Endothelial cell of umbilical vein (primary cell): ENCODE data around the gene HES3. TPM values are rescaled to one million over a fixed set of nuclear protein-coding genes. Genes with fewer than 3 reads are reported as not detected.

ENCODE experiments used
- BruUV-seq: library from RNA; stranded (reverse); fragments of 400-500 nt; replicated peaks from 2 replicates; lab custom pipeline; 2021; lab: Mats Ljungman, UMichigan
- CTCF ChIA-PET: fragments of 300-600, 350-600 bp; sonication (Branson Sonifier 250); formaldehyde crosslinking; loops from one replicate; lab custom pipeline; 2021; ENCODE audit warnings: antibody characterized with exemption, inconsistent platforms; lab: Charles Lee
- POLR2A ChIA-PET: fragments of 300-600, 350-600 bp; sonication (Branson Sonifier 250); formaldehyde crosslinking; loops from one replicate; lab custom pipeline; 2021; ENCODE audit warnings: antibody characterized with exemption, inconsistent platforms; lab: Charles Lee
- DNase-seq: peaks from one replicate; pipeline ENCODE4 v3.0.0-alpha.2; 2011; ENCODE audit warnings: low read depth, low spot score
- FAIRE-seq: peaks from 2 replicates; lab custom pipeline; 2011; peaks lifted over from hg19 to GRCh38; lab: Jason Lieb, UNC
- H2AFZ ChIP-seq: 2 replicates; pipeline ENCODE4 v1.6.0; 2012; ENCODE audit warnings: low read depth, low read length, control low read depth, inconsistent platforms
- H3K27ac ChIP-seq: 2 replicates; pipeline ENCODE4 v1.5.1; 2011; ENCODE audit warnings: low read depth, mild to moderate bottlenecking, control low read depth, low read length, moderate library complexity; ENCODE audit not compliant: insufficient read depth
- H3K27me3 ChIP-seq, 2 experiments: 2 replicates each; pipeline versions ENCODE4 v1.6.0 to v1.6.1; 2011; ENCODE audit warnings: low read length in 2 of 2, mixed read lengths in 1 of 2; ENCODE audit not compliant: control insufficient read depth in 2 of 2, insufficient read depth in 2 of 2
- H3K36me3 ChIP-seq, 2 experiments: 2 replicates in 1 of 2; 3 replicates in 1 of 2; pipeline ENCODE4 v1.5.1; 2011; ENCODE audit warnings: low read length in 2 of 2, mild to moderate bottlenecking in 1 of 2, moderate library complexity in 1 of 2; ENCODE audit not compliant: control insufficient read depth in 2 of 2, insufficient read depth in 2 of 2; ENCODE audit errors: extremely low read depth in 1 of 2
- H3K4me1 ChIP-seq: 3 replicates; pipeline ENCODE4 v1.5.1; 2011; ENCODE audit warnings: mild to moderate bottlenecking, low read length; ENCODE audit not compliant: control insufficient read depth, insufficient read depth; ENCODE audit errors: extremely low read depth
- H3K4me2 ChIP-seq: 2 replicates; pipeline ENCODE4 v1.6.1; 2011; ENCODE audit warnings: low read length, control low read depth, mixed read lengths; ENCODE audit not compliant: insufficient read depth
- H3K4me3 ChIP-seq, 3 experiments: fragments of 200-600 bp in 1 of 3; sonication (generic), shearing (Covaris generic) in 1 of 3; replicated peaks in 1 of 3; 2 replicates each; pipeline ENCODE4 v1.5.1; 2011 to 2016; ENCODE audit warnings: control low read depth in 3 of 3, low read length in 3 of 3, mild to moderate bottlenecking in 2 of 3, inconsistent platforms in 1 of 3, low read depth in 1 of 3, moderate library complexity in 1 of 3; ENCODE audit not compliant: insufficient read depth in 1 of 3
- H3K79me2 ChIP-seq: 2 replicates; pipeline ENCODE4 v1.6.0; 2012; ENCODE audit warnings: low read length, inconsistent platforms; ENCODE audit not compliant: control insufficient read depth, insufficient read depth
- H3K9ac ChIP-seq: replicated peaks from 2 replicates; pipeline ENCODE3; 2011; ENCODE audit warnings: low read length, control low read depth; ENCODE audit not compliant: insufficient read depth; ENCODE audit errors: extremely low read depth
- H3K9me1 ChIP-seq: replicated peaks from 3 replicates; pipeline ENCODE4 v1.6.0; 2011; ENCODE audit warnings: mild to moderate bottlenecking, low read length; ENCODE audit not compliant: control insufficient read depth, insufficient read depth; ENCODE audit errors: extremely low read depth
- H3K9me3 ChIP-seq: replicated peaks from 2 replicates; pipeline ENCODE4 v1.5.1; 2012; ENCODE audit warnings: low read length, inconsistent platforms; ENCODE audit not compliant: control insufficient read depth, insufficient read depth
- H4K20me1 ChIP-seq: replicated peaks from 2 replicates; pipeline ENCODE3; 2011; ENCODE audit warnings: mild to moderate bottlenecking, low read length; ENCODE audit not compliant: control insufficient read depth, insufficient read depth; ENCODE audit errors: extremely low read depth
- EZH2 ChIP-seq: IDR thresholded peaks from 2 replicates; pipeline ENCODE4 v1.6.1; 2012; ENCODE audit warnings: borderline replicate concordance, low read depth, mild to moderate bottlenecking, moderate library complexity, low read length, inconsistent platforms; ENCODE audit not compliant: severe bottlenecking
- FOS ChIP-seq: IDR thresholded peaks from 2 replicates; pipeline ENCODE4 v1.6.1; 2011; ENCODE audit warnings: mild to moderate bottlenecking, low read length, moderate library complexity, borderline replicate concordance; ENCODE audit not compliant: insufficient read depth
- GATA2 ChIP-seq: IDR thresholded peaks from 2 replicates; pipeline ENCODE4 v1.7.0; 2011; ENCODE audit warnings: low read depth, mild to moderate bottlenecking, moderate library complexity, mixed read lengths, low read length; ENCODE audit not compliant: insufficient read length, insufficient read depth
- JUN ChIP-seq: IDR thresholded peaks from 2 replicates; pipeline ENCODE4 v1.6.1; 2011; ENCODE audit warnings: borderline replicate concordance, low read depth; ENCODE audit not compliant: insufficient read length, insufficient read depth
- MYC ChIP-seq: IDR thresholded peaks from one replicate; pipeline ENCODE4 v1.6.1; 2011; ENCODE audit warnings: mild to moderate bottlenecking, low read depth, low read length
- POLR2A ChIP-seq: IDR thresholded peaks from 2 replicates; pipeline ENCODE4 v1.6.1; 2012; ENCODE audit warnings: low read depth, mild to moderate bottlenecking, control low read depth, low read length
- POLR2AphosphoS5 ChIP-seq: IDR thresholded peaks from 2 replicates; pipeline ENCODE4 v1.6.1; 2012; ENCODE audit warnings: low read depth, mild to moderate bottlenecking, control low read depth, low read length, moderate library complexity; ENCODE audit not compliant: insufficient read depth
- dilution Hi-C: fragments of 300-500 bp; cut with MboI; formaldehyde crosslinking; loops from one replicate; pipeline ENCODE4 v1.15.0; 2019; ENCODE audit warnings: low sequenced_read_pairs; ENCODE audit not compliant: extremely low pct_ligation_motif_present
- intact Hi-C: fragments of 100-400 bp; cut with micrococcal nuclease; formaldehyde crosslinking; loops from one replicate; pipeline ENCODE4 v1.10.0; 2022
- polyA plus RNA-seq, 4 experiments: library from polyadenylated mRNA; depleted of rRNA in 3 of 4; stranded (reverse) in 3 of 4; unstranded in 1 of 4; fragments of >200 nt; gene quantifications; 2 replicates each; pipeline versions ENCODE4 v1.2.1 to v1.2.3, GENCODE V29; 2011 to 2012; ENCODE audit warnings: missing spikeins in 1 of 4
- total RNA-seq: library from RNA; stranded (reverse); gene quantifications from 2 replicates; pipeline ENCODE4 v1.2.3, GENCODE V29; 2021
- TF ChIP-seq, protein P1 (sequence below), 2 donors: IDR thresholded peaks; 1 replicate in 1 of 2; 2 replicates in 1 of 2; pipeline ENCODE4 v1.5.1; 2011; ENCODE audit warnings: low read length in 2 of 2, mild to moderate bottlenecking in 2 of 2, moderate library complexity in 2 of 2, control low read depth in 1 of 2, inconsistent platforms in 1 of 2, low read depth in 1 of 2; ENCODE audit not compliant: insufficient read depth in 1 of 2; ENCODE audit errors: extremely low read depth in 1 of 2
- TF ChIP-seq, protein P2 (sequence below): IDR thresholded peaks from 2 replicates; pipeline ENCODE4 v1.6.1; 2011; ENCODE audit not compliant: insufficient read depth, insufficient read length

Gene HES3
- total and polyA plus RNA-seq, 2 donors (not counting 3 experiments of a cell fraction or from before 2014, with no cell fraction given): not detected

DNA sequence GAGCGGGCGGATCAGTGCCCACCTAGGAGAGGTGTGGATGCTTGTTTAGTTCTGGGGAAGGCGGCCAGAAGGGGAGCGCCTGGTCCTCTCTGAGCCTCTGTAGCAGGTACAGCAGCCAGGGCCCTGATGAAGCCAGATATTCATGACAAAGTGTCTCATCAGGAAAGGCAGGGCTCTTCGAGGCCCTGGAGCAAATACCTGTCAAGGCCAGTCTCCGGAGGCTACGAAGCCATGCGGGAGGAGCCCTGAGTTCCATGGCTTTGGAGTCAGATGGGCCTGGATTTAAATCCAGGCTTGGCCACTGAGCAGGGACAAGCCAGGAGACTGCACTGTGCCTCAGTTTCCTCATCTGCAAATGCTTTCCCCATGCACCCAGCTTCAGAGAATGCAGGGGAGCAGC is 42.3 kb downstream of the HES3 start:
- dilution Hi-C loops (no loop called here), intact Hi-C loops (no loop called here)
- TF ChIP-seq JUN (no peak), MYC (no peak), EZH2 (no peak), POLR2A (no peak), FOS (no peak), POLR2AphosphoS5 (no peak)
- TF ChIP-seq, protein P1, sequence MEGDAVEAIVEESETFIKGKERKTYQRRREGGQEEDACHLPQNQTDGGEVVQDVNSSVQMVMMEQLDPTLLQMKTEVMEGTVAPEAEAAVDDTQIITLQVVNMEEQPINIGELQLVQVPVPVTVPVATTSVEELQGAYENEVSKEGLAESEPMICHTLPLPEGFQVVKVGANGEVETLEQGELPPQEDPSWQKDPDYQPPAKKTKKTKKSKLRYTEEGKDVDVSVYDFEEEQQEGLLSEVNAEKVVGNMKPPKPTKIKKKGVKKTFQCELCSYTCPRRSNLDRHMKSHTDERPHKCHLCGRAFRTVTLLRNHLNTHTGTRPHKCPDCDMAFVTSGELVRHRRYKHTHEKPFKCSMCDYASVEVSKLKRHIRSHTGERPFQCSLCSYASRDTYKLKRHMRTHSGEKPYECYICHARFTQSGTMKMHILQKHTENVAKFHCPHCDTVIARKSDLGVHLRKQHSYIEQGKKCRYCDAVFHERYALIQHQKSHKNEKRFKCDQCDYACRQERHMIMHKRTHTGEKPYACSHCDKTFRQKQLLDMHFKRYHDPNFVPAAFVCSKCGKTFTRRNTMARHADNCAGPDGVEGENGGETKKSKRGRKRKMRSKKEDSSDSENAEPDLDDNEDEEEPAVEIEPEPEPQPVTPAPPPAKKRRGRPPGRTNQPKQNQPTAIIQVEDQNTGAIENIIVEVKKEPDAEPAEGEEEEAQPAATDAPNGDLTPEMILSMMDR (IDR thresholded peaks at IDR 0.05; ENCODE audit: extremely low read depth in 1 of 2, insufficient read depth in 1 of 2, low read depth in 1 of 2, low read length in 2 of 2): no peak
- H3K9ac ChIP-seq: no peak overlapping the region
- FAIRE-seq (no peak), DNase-seq (no peak)
- ChIA-PET CTCF (no interaction called here), POLR2A (no interaction called here)
- BruUV-seq: no TSS peak
- H3K4me2 ChIP-seq: no peak overlapping the region
- no peaks in the 10 kb centered on the region for H3K9me3 ChIP-seq
- H3K36me3 ChIP-seq: no peaks in the 10 kb centered on the region
- no peak overlapping the region for H3K27ac ChIP-seq
- no peaks in the 10 kb centered on the region for H4K20me1 ChIP-seq
- no peaks in the 10 kb centered on the region for H3K9me1 ChIP-seq
- no peak overlapping the region for H3K4me3 ChIP-seq
- no peaks in the 10 kb centered on the region for H3K4me1 ChIP-seq
- H3K27me3 ChIP-seq: no peaks in the 10 kb centered on the region
- no peaks in the 10 kb centered on the region for H3K79me2 ChIP-seq
- no peak overlapping the region for H2AFZ ChIP-seq

DNA sequence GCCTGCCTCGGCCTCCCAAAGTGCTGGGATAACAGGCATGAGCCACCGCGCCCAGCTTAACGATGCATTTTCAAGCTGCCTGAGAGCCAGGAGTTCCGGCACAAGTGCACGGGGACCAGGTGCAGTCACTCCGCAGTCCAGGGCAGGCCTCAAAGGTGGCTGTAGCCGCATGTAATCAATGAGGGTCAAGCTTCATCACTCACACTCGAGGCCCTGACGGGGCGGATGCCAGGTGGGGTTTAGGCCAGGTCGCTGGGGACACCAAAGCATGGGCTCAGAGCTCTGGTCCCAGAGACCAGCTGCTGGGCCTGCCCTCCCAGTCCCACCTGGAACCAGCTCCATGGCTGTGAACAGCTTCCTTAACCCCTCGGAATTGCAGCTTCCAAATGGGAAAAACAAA is 43.0 kb downstream of the HES3 start:
- FAIRE-seq: no peak

More for the DNA sequence above, 43.0 kb downstream of the HES3 start:
- Histone ChIP-seq H3K4me1 (no peaks in the 10 kb centered on the region), H3K27me3 (no peaks in the 10 kb centered on the region), H4K20me1 (no peaks in the 10 kb centered on the region), H3K9me1 (no peaks in the 10 kb centered on the region), H3K9me3 (no peaks in the 10 kb centered on the region), H3K9ac (no peak overlapping the region), H3K27ac (no peak overlapping the region), H3K36me3 (no peaks in the 10 kb centered on the region), H2AFZ (no peak overlapping the region), H3K4me3 (no peak overlapping the region), H3K4me2 (no peak overlapping the region), H3K79me2 (no peaks in the 10 kb centered on the region)
- dilution Hi-C loops (no loop called here), intact Hi-C loops (no loop called here)
- BruUV-seq: no TSS peak
- ChIA-PET CTCF (no interaction called here), POLR2A (no interaction called here)
- no peak for TF ChIP-seq POLR2A
- TF ChIP-seq, protein P1 (IDR thresholded peaks at IDR 0.05; ENCODE audit: extremely low read depth in 1 of 2, insufficient read depth in 1 of 2, low read depth in 1 of 2, low read length in 2 of 2): no peak
- TF ChIP-seq GATA2: no peak
- no peak for TF ChIP-seq FOS
- TF ChIP-seq POLR2AphosphoS5: no peak
- TF ChIP-seq, protein P2, sequence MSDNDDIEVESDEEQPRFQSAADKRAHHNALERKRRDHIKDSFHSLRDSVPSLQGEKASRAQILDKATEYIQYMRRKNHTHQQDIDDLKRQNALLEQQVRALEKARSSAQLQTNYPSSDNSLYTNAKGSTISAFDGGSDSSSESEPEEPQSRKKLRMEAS: no peak
- TF ChIP-seq EZH2: no peak
- TF ChIP-seq JUN: no peak
- no peak for TF ChIP-seq MYC
- DNase-seq: no peak
